Prostate gland (tissue), 2 donors: ENCODE data around the gene QRICH1.

Experiments used
- CTCF ChIP-seq, 4 experiments: fragments of 200-600 bp in 2 of 4; fragments of 450-650 bp in 2 of 4; sonication (generic) in 2 of 4; IDR thresholded peaks; 1 replicate in 3 of 4; 2 replicates in 1 of 4; pipeline ENCODE4 v1.5.1; 2016 to 2019; ENCODE audit warnings: antibody characterized with exemption in 4 of 4, mild to moderate bottlenecking in 2 of 4, moderate library complexity in 2 of 4
- POLR2A ChIP-seq: fragments of 450-650 bp; IDR thresholded peaks from one replicate; pipeline ENCODE4 v1.6.1; 2016; ENCODE audit warnings: antibody characterized with exemption, mild to moderate bottlenecking
- POLR2AphosphoS5 ChIP-seq: sonication (generic); formaldehyde crosslinking; IDR thresholded peaks from one replicate; pipeline ENCODE4 v1.6.1; 2017; ENCODE audit warnings: antibody characterized with exemption

GRCh38 chr3:49112262-49112661 is 18.4 kb upstream of the QRICH1 start:
- TF ChIP-seq CTCF (IDR thresholded peaks at IDR 0.05) (no peak), POLR2AphosphoS5 (no peak), POLR2A (no peak)
